Nephron progenitor cell (in vitro differentiated cells): ENCODE data around the gene TXNRD1.

Experiments
- DNase-seq: peaks from one replicate; pipeline ENCODE4 v3.0.0; 2021
- H3K27ac Mint-ChIP-seq: 2 replicates; pipeline ENCODE4 v1.8.0; 2021; ENCODE audit warnings: mild to moderate bottlenecking, moderate library complexity, mixed read lengths
- H3K27me3 Mint-ChIP-seq: 2 replicates; pipeline ENCODE4 v1.8.0; 2021; ENCODE audit warnings: mild to moderate bottlenecking, low read depth, mixed read lengths; ENCODE audit not compliant: poor library complexity
- H3K36me3 Mint-ChIP-seq: 2 replicates; pipeline ENCODE4 v1.8.0; 2021; ENCODE audit warnings: low read depth, mixed read lengths
- H3K4me1 Mint-ChIP-seq: 2 replicates; pipeline ENCODE4 v1.8.0; 2021; ENCODE audit warnings: mixed read lengths
- H3K4me3 Mint-ChIP-seq: 2 replicates; pipeline ENCODE4 v1.8.0; 2021; ENCODE audit warnings: mild to moderate bottlenecking, moderate library complexity, mixed read lengths
- H3K9me3 Mint-ChIP-seq: 2 replicates; pipeline ENCODE4 v1.8.0; 2021; ENCODE audit warnings: mild to moderate bottlenecking, moderate library complexity, mixed read lengths
- TF ChIP-seq, protein P1 (sequence below): fragments of 200-600 bp; sonication (generic); IDR thresholded peaks from 2 replicates; pipeline ENCODE4 v1.5.0; 2021; ENCODE audit warnings: antibody characterized with exemption

TXNRD1 gene

DNA sequence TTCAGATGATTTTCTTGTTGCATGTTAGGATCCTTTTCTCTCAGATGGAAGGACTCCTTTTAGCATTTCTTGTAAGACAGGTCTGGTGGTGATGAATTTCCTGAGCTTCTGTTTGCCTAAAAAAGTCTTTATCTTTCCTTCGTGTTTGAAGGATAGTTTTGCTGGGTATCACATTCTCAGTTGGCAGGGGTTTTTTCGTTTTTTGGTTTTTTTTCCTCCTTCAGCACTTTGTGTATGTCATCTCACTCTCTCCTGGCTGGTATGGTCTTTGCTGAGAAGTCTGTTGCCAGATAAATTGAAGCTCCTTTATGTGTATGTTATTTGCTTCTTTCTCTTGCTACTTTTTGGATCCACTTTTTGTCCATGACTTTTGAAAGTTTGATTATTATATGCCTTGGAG, 15.6 kb upstream of the TXNRD1 start:
- H3K4me1 Mint-ChIP-seq, result no peaks in the 10 kb centered on the region
- no peak overlapping the region for H3K4me3 Mint-ChIP-seq

DNA sequence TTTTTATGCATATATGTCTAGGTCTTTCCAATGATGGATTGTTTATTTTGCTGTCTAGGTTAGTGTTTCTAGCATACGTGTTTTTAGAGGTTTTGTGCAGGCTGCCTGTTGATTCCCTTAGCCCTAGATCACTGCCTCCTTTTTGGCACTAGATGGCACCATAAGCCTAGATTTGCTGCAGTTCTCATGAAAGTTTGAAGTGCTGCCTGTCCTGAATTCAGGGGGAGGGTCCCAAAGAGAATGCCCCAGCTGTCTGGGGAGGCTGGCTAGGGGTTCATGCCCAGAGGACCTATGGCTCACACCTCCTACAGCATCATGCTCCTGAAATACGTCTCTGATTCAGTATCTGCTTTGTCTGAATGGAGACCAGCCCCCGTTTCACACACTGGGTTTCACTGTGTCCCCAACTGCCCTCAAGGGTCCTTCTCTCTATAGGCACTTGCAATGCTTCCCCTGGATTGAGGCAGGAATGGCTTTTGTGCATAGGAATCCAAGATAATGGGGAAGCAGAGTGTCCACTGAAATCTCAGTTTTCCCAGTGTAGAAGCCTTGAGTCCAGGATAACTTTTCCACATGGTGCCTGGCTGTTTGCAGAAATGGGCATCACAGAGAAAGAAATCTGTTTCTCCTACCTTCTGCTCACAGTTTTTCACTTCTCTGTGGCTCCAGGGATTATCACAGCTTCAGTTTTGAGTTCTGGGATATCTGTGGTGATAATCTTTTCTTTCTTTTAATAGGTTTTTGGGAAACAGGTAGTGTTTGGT, 14.2 kb upstream of the TXNRD1 start:
- TF ChIP-seq, protein P1, sequence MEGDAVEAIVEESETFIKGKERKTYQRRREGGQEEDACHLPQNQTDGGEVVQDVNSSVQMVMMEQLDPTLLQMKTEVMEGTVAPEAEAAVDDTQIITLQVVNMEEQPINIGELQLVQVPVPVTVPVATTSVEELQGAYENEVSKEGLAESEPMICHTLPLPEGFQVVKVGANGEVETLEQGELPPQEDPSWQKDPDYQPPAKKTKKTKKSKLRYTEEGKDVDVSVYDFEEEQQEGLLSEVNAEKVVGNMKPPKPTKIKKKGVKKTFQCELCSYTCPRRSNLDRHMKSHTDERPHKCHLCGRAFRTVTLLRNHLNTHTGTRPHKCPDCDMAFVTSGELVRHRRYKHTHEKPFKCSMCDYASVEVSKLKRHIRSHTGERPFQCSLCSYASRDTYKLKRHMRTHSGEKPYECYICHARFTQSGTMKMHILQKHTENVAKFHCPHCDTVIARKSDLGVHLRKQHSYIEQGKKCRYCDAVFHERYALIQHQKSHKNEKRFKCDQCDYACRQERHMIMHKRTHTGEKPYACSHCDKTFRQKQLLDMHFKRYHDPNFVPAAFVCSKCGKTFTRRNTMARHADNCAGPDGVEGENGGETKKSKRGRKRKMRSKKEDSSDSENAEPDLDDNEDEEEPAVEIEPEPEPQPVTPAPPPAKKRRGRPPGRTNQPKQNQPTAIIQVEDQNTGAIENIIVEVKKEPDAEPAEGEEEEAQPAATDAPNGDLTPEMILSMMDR, result peak; percentile 74
- Mint-ChIP-seq H3K9me3 (peaks cover 18% of the 10 kb centered on the region), H3K27me3 (peaks cover 8% of the 10 kb centered on the region), H3K4me1 (no peaks in the 10 kb centered on the region), H3K36me3 (peaks cover 14% of the 10 kb centered on the region), H3K4me3 (no peak overlapping the region), H3K27ac (no peak overlapping the region)
- DNase-seq, result peak; percentile 40

More for the DNA sequence above, 15.6 kb upstream of the TXNRD1 start:
- DNase-seq, result no peak
- TF ChIP-seq, protein P1, result no peak
- H3K27me3 Mint-ChIP-seq, result peaks cover 14% of the 10 kb centered on the region
- peaks cover 14% of the 10 kb centered on the region for H3K36me3 Mint-ChIP-seq
- H3K9me3 Mint-ChIP-seq, result peaks cover 23% of the 10 kb centered on the region
- no peak overlapping the region for H3K27ac Mint-ChIP-seq

- H3K27ac Mint-ChIP-seq, result no peak overlapping the region
- TF ChIP-seq, protein P1, result no peak
- H3K9me3 Mint-ChIP-seq, result peaks cover 16% of the 10 kb centered on the region
- peaks cover 5% of the 10 kb centered on the region for H3K27me3 Mint-ChIP-seq
- no peak for DNase-seq
- H3K4me1 Mint-ChIP-seq, result peaks cover 4% of the 10 kb centered on the region
- peaks cover 13% of the 10 kb centered on the region for H3K36me3 Mint-ChIP-seq
- no peak overlapping the region for H3K4me3 Mint-ChIP-seq
Observed at GRCh38 chr12:104204690-104205480, 10.7 kb upstream of the TXNRD1 start.

GRCh38 chr12:104207416-104208205, 8.0 kb upstream of the TXNRD1 start:
- no peak for DNase-seq
- Mint-ChIP-seq H3K27me3 (peaks cover 3% of the 10 kb centered on the region), H3K4me3 (no peak overlapping the region), H3K4me1 (peaks cover 4% of the 10 kb centered on the region), H3K27ac (peak overlapping the region; percentile 73), H3K9me3 (peaks cover 10% of the 10 kb centered on the region), H3K36me3 (no peaks in the 10 kb centered on the region)
- TF ChIP-seq, protein P1, result no peak

- Mint-ChIP-seq H3K27ac (no peak overlapping the region), H3K4me3 (no peak overlapping the region), H3K9me3 (peaks cover 30% of the 10 kb centered on the region), H3K36me3 (peaks cover 7% of the 10 kb centered on the region), H3K4me1 (peaks cover 8% of the 10 kb centered on the region), H3K27me3 (peaks cover 13% of the 10 kb centered on the region)
- no peak for DNase-seq
- TF ChIP-seq, protein P1, result no peak
Observed at GRCh38 chr12:104212516-104212915, 3.1 kb upstream of the TXNRD1 start.
